ENCODE data around the gene NAALADL2. TPM values are rescaled to one million over a fixed set of nuclear protein-coding genes. Genes with fewer than 3 reads are reported as not detected.

NAALADL2 gene
- polyA plus RNA-seq, 1 donor from 2014 or later: 1.6 TPM

- Histone ChIP-seq H3K9me2 (ENCODE audit: insufficient read depth, low read length) (no peaks in the 10 kb centered on the region), H4K20me1 (ENCODE audit: insufficient read depth) (no peaks in the 10 kb centered on the region), H3K27me3 (ENCODE audit: insufficient read depth, low read depth, low read length) (no peaks in the 10 kb centered on the region), H3K36me3 (ENCODE audit: insufficient read depth, low read length) (no peaks in the 10 kb centered on the region), H2AFZ (ENCODE audit: low read depth, low read length) (no peak overlapping the region), H3K9me3 (ENCODE audit: low read length) (no peaks in the 10 kb centered on the region), H3K4me3 (ENCODE audit: low read length) (no peak overlapping the region), H3K9ac (ENCODE audit: low read length) (no peak overlapping the region), H3K79me2 (replicated peaks; ENCODE audit: insufficient read depth, low read length) (no peaks in the 10 kb centered on the region), H3F3A (ENCODE audit: insufficient read depth, low read length, poor library complexity, severe bottlenecking) (no peaks in the 10 kb centered on the region), H3K27ac (ENCODE audit: low read length) (no peak overlapping the region), H3K4me2 (ENCODE audit: low read length) (no peak overlapping the region)
- TF ChIP-seq POLR2AphosphoS5 (IDR thresholded peaks at IDR 0.05): no peak
- no peak for TF ChIP-seq CTCF (IDR thresholded peaks at IDR 0.05; ENCODE audit: poor library complexity, severe bottlenecking)
- no peak for TF ChIP-seq EZH2 (IDR thresholded peaks at IDR 0.05; ENCODE audit: borderline replicate concordance, insufficient read depth, low read length, poor library complexity, severe bottlenecking)
- TF ChIP-seq SMC3 (conservative IDR thresholded peaks at IDR 0.05; ENCODE audit: poor library complexity): no peak
Observed at GRCh38 chr3:175479800-175480199, 620.7 kb downstream of the NAALADL2 start.

GRCh38 chr3:175484666-175485065 is 625.5 kb downstream of the NAALADL2 start:
- no peaks in the 10 kb centered on the region for H3F3A ChIP-seq (ENCODE audit: insufficient read depth, low read length, poor library complexity, severe bottlenecking)
- H3K27ac ChIP-seq (ENCODE audit: low read length): no peak overlapping the region
- H4K20me1 ChIP-seq (ENCODE audit: insufficient read depth): no peaks in the 10 kb centered on the region
- no peaks in the 10 kb centered on the region for H3K9me3 ChIP-seq (ENCODE audit: low read length)
- no peak overlapping the region for H3K4me3 ChIP-seq (ENCODE audit: low read length)
- no peaks in the 10 kb centered on the region for H3K79me2 ChIP-seq (replicated peaks; ENCODE audit: insufficient read depth, low read length)
- H3K9me2 ChIP-seq (ENCODE audit: insufficient read depth, low read length): no peaks in the 10 kb centered on the region
- no peak overlapping the region for H2AFZ ChIP-seq (ENCODE audit: low read depth, low read length)
- no peaks in the 10 kb centered on the region for H3K27me3 ChIP-seq (ENCODE audit: insufficient read depth, low read depth, low read length)
- no peak overlapping the region for H3K4me2 ChIP-seq (ENCODE audit: low read length)
- no peak overlapping the region for H3K9ac ChIP-seq (ENCODE audit: low read length)
- H3K36me3 ChIP-seq (ENCODE audit: insufficient read depth, low read length): no peaks in the 10 kb centered on the region
- no peak for TF ChIP-seq REST (IDR thresholded peaks at IDR 0.05; ENCODE audit: borderline replicate concordance)
- TF ChIP-seq MXI1 (conservative IDR thresholded peaks at IDR 0.05; ENCODE audit: poor library complexity, severe bottlenecking): no peak

GRCh38 chr3:175485436-175485835 is 626.3 kb downstream of the NAALADL2 start:
- TF ChIP-seq REST (IDR thresholded peaks at IDR 0.05; ENCODE audit: borderline replicate concordance) (no peak), MXI1 (conservative IDR thresholded peaks at IDR 0.05; ENCODE audit: poor library complexity, severe bottlenecking) (no peak), POLR2AphosphoS5 (IDR thresholded peaks at IDR 0.05) (no peak), EP300 (conservative IDR thresholded peaks at IDR 0.05; ENCODE audit: poor library complexity, severe bottlenecking) (no peak), CTCF (IDR thresholded peaks at IDR 0.05; ENCODE audit: poor library complexity, severe bottlenecking) (no peak), EZH2 (IDR thresholded peaks at IDR 0.05; ENCODE audit: borderline replicate concordance, insufficient read depth, low read length, poor library complexity, severe bottlenecking) (no peak), SMC3 (conservative IDR thresholded peaks at IDR 0.05; ENCODE audit: poor library complexity) (no peak), TAF1 (IDR thresholded peaks at IDR 0.05; ENCODE audit: low read depth) (no peak), RAD21 (conservative IDR thresholded peaks at IDR 0.05) (no peak)
- H3K4me3 ChIP-seq (ENCODE audit: low read length): no peak overlapping the region
- no peak overlapping the region for H3K4me2 ChIP-seq (ENCODE audit: low read length)
- H3K27me3 ChIP-seq (ENCODE audit: insufficient read depth, low read depth, low read length): no peaks in the 10 kb centered on the region
- no peak overlapping the region for H3K9ac ChIP-seq (ENCODE audit: low read length)
- no peak overlapping the region for H2AFZ ChIP-seq (ENCODE audit: low read depth, low read length)
- no peaks in the 10 kb centered on the region for H3K9me2 ChIP-seq (ENCODE audit: insufficient read depth, low read length)
- H3K36me3 ChIP-seq (ENCODE audit: insufficient read depth, low read length): no peaks in the 10 kb centered on the region
- no peaks in the 10 kb centered on the region for H4K20me1 ChIP-seq (ENCODE audit: insufficient read depth)
- no peaks in the 10 kb centered on the region for H3F3A ChIP-seq (ENCODE audit: insufficient read depth, low read length, poor library complexity, severe bottlenecking)
- no peaks in the 10 kb centered on the region for H3K79me2 ChIP-seq (replicated peaks; ENCODE audit: insufficient read depth, low read length)
- H3K9me3 ChIP-seq (ENCODE audit: low read length): no peaks in the 10 kb centered on the region
- H3K27ac ChIP-seq (ENCODE audit: low read length): no peak overlapping the region
